Right renal pelvis (tissue), 4 donors: ENCODE measurements around the gene ZDHHC11. TPM values are rescaled to one million over a fixed set of nuclear protein-coding genes. Genes with fewer than 3 reads are reported as not detected.
"Not testable (repeated sequence)": the region's sequence is repeated elsewhere in the genome, so short reads cannot be mapped to it uniquely, and the experiment has no call there.

ENCODE experiments used
- DNase-seq, 4 donors: peaks; one replicate each; pipeline ENCODE4 v3.0.0-alpha.2; 2013; ENCODE audit warnings: low read depth in 4 of 4, low spot score in 3 of 4, missing footprints in 1 of 4
- polyA plus RNA-seq, 4 donors: library from polyadenylated mRNA; unstranded; fragments of 120-200 nt; gene quantifications; one replicate each; pipeline ENCODE4 v1.2.1, GENCODE V29; 2013; ENCODE audit not compliant: insufficient read length in 4 of 4

ZDHHC11 gene
- polyA plus RNA-seq, 4 donors = 6.4 to 6.9 (median 6.7) TPM

DNA sequence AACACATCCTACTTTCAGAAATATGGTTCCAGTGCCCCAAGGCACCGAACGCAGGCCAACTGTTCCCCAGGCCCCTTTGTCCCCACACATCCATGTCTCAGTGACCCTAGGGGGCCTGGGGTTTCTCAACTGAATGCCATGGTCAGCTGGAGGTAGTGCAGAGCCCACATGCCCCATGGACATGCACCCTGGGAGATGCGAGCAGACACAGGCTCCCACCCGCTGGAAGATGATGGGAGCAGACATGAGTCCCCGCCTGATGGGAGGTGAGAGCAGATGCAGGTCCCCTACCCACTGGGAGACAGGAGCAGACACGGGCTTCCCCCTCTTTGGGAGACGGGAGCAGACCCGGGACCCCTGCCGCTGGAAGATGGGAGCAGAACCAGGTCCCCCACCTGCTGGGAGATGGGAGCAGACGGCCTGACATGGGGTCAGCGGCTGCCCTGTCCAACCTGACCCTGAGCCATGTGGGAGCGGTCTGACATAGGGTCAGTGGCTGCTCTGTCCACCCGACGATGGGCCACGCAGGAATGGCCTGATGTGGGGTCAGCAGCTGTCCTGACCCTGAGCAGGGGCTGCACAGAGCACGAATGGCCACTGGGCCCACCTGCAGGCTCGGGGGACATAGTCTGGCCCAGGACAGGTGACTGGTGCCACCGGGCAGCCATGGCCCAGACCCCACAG is 84.7 kb downstream of the ZDHHC11 start:
- DNase-seq = no peak

DNA sequence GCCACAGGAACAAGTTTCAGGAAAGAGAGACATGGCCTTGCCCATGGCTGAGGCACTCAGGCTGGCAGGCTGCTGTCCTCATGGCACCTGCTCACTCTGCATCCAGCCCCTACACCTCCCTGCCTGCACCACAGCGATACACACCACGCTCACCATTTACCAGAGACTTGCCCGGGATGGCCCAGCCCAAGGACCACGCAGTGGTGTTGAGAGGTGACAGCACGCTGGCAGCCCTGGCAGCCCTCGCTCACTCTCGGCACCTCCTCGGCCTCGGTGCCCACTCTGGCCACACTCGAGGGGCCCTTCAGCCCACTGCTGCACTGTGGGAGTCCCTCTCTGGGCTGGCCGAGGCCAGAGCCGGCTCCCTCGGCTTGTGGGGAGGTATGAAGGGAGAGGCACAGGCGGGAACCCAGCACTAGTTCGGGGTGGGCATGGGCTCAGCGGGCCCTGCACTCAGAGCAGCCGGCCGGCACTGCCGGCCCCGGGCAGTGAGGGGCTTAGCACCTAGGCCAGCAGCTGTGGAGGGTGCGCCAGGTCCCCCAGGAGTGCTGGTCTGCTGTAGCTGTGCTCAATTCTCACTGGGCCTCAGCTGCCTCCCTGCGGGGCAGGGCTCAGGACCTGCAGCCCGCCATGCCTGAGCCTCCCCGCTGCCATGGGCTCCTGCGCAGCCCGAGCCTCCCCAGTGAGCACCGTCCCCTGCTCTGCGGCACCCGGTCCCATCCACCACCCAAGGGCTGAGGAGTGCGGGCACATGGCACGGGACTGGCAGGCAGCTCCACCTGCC is 86.6 kb downstream of the ZDHHC11 start:
- DNase-seq = no peak

DNA sequence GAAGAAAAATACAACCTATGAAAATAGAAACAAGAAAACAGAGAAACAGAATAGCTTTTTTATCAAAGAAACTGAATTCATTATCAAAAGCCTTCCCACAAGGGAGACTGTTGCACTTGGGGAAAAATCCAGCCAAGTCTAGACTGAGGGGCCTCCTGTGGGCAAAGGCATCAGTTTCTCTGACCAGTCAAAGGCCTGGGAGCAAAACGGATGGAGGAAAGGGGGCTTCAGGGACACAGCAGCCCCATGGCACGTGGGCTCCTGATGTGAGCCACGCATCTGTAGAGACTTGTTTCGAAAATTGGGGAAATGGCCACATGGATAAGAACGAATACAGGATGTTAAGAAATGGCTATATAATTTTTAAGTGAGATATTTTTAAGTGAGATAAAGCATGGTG is 87.4 kb downstream of the ZDHHC11 start:
- DNase-seq = no peak

DNA sequence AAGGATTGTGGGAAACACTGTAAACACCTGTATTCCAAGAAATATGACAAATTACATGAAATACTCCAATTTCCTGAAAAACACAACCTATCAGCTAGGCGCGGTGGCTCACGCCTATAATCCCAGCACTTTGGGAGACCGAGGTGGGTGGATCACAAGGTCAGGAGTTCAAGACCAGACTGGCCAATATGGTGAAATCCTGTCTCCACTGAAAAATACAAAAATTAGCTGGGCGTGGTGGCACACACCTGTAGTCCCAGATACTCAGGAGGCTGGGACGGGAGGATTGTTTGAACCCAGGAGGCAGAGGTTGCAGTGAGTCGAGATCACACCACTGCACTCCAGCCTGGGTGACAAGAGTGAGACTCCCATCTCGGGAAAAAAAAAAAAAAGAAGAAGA is 87.8 kb downstream of the ZDHHC11 start:
- DNase-seq = not testable (repeated sequence)

DNA sequence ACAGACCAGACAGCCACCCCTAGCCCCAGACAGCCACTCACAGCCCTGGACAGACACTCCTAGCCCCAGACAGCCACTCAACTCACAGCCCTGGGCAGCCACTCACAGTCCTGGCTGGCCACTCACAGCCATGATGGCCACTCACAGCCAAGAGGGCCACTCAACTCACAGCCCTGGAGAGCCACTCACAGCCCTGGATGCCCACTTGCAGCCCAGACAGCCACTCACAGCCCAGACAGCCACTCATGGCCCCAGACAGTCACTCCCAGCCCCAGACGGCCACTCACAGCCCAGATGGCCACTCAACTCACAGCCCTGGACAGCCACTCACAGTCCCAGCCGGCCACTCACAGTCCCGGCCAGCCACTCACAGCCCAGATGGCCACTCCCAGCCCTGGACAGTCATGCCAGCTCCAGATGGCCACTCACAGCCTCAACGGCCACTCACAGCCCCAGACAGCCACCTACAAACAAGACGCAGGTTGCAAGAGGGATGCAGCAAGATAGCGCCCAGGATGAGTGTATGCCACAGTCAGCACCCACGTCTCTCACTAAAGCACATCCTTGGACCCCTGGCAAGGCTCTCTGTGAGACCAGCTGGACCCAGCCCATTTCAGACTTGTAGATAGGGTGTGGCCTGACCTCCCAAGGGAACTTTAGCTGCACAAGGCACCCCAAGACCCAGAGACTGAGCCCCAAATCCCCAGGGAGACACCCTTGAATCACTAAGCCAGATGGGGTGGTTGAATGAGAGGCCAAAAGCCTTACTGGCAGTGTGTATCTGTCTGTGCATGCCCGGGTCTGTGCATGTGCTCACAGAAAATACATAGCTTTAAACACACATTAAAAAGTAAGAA is 88.7 kb downstream of the ZDHHC11 start:
- DNase-seq = no peak

DNA sequence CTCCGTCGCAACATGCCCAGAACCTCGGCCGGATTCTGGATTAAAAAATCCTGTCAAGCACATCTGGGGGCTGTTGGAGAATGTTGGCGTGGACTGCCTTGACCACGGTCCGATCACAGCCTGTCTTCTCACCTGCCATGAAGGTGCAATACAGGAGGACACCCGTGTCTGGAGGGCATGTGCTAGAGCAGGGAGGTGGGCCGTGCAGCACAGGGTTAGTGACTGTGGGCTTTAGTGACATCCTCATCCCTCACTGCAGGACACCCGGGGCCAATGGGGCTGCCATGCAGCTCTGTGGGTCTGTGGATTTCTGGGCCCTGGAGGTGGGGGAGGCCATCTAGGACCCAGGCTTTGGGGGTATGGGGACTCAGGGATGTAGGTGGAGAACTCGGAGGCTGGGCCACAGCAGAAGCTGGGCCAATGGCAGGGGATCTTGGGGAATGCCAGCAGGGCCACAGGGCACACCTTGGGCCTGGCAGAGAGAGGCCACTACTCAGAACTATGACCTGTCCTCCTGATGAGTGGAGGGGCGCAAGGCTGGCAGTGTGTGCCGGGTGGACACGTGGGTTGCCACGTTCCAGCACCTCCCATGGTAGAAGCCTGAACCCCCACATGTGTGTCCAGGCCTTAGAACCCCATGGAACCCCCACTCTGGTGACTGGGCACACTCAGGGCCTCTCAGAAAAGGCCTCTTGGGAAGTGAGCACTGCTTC is 89.6 kb downstream of the ZDHHC11 start:
- no peak for DNase-seq

DNA sequence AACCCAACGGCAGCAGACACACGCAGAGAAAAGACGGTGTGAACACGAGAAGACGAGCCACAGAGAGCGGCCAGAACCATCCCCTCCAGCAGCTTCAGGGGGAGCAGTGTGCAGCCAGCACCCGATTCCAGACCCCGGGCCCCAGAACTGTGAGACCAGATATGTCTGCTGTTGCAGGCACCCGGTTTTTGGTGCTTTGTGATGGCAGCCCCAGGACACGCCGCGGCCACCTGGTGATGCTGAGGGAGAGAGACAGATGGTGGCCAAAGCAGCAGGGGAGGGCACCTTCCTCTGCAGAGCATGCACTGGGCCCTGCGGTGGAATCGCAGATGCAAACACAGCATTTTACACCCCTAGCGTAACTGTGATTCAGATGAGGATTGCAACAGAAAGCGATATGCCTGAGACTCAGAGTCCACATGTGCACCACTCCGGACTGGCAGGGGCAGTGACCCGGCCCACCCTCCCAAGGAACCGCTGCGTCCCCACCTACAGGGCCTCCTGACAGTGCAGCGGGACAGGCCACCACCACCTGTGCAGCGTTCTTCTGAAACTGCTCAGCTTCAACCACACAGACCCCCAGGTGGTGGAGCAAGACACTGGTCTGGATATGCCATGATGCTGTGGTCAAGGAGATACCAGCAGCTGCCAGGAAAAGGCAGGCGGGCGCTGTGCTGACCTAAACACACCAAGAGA is 90.3 kb downstream of the ZDHHC11 start:
- DNase-seq = no peak

DNA sequence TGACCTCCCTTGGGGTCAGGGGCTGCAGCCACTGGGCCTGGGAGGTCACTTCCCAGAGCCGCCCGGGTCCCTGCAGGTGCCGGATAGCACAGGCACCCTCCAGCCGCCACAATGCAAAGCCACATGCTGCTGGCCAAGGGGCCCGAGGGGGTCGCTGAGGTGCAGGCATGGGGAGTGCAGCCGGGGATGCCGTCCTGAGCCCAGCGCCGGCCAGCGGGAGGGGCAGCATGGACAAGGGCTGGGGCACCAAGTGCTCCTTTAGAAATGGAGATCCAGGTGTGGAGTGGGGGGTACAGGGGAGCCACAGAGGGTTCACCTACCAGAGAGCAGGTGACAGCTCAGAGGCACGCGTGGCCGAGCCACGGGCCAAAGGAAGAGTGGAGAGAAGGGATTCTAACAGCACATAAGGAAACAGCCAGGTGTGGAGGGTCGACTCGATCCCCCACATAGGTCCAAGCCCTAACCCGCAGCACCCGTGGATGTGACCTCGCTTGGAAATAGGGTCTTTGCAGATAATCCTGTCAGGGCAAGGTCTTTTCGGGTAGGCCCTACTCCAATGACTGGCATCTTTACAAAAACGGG is 90.9 kb downstream of the ZDHHC11 start:
- DNase-seq = no peak

DNA sequence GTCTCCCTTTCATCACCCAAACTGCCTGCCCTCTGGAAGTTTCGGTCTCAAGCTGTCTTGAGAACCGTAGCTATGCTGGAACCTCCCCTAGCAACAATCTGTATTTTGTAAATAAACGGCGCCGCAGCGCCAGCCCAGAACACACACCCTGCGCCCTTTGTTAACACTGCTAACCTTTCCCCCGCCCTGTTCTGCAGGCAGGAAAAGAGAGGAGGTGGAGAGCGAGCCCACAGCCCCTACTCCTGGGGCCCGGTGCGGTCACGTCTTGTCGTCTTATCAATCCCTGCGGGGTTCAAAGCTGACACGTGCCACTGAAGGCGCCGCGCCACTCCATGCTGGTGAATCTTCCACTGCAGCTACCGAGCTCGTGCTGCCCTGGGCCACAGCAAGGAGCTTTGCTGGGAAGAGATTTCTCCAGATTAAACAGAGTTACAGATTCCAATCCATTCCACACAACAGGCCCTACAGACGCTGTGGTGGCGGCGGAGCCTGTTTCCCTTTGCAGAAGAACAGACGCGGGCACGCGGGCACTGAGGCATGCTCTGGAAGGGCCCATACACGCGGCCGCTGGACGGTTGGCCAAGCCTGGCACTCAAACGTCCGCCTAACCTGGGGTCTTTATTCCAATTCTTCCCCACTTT is 91.6 kb downstream of the ZDHHC11 start:
- DNase-seq = peak in 2 of 4 donors; percentile 73 to 80

DNA sequence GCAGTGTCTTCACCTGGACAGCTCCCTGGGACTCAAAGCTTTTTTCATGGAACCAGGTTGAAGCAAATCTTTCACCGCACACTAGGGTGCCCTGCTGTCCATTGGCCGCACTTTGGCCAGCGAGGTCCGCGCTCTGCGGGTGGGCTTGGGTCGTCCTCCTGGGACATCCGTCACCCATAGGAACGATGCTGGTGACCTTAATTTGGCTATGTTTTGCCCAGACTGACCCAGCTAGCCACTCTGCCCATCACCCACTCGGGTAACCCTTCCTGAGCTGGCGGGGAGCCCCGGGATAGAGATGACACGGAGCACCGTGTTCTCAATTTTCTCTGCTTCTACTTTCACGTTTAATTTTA is 92.1 kb downstream of the ZDHHC11 start:
- DNase-seq = no peak

DNA sequence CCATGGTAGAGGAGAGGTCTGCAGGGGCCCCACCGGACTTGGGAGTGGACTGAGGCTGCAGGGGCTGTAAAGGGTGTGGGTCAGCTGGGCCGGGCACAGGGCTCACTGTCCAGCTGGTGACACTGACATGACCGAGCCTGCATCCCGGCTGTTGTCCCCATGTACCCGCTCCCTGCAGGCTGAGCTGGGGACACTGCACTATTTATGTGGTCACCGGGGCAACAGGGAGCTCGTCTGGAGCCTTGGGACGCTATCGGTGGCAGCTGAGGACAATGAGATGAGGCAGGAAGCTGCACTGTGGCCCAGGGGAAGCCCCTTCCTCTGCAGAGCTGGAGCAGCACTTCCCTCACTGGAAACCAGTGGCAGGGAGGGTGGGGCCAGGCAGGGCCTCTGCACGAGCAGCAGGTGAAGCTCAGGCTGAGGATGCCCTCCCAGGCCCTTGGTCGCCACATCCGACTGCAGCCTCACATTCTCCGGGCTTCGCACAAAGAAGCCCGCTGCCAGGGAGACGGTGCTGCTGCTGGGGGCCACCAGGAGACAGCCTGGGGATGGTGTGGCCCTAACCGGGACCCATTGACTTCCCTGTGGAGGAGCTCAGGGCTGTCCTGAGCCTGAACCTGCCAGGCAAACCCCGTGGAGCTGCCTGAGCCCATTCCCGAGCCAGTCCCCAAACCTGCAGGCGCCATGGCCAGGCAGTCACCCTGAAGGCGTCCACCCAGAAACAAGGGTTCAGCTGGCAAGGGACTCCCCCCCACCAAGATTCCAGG is 92.7 kb downstream of the ZDHHC11 start:
- DNase-seq = no peak

DNA sequence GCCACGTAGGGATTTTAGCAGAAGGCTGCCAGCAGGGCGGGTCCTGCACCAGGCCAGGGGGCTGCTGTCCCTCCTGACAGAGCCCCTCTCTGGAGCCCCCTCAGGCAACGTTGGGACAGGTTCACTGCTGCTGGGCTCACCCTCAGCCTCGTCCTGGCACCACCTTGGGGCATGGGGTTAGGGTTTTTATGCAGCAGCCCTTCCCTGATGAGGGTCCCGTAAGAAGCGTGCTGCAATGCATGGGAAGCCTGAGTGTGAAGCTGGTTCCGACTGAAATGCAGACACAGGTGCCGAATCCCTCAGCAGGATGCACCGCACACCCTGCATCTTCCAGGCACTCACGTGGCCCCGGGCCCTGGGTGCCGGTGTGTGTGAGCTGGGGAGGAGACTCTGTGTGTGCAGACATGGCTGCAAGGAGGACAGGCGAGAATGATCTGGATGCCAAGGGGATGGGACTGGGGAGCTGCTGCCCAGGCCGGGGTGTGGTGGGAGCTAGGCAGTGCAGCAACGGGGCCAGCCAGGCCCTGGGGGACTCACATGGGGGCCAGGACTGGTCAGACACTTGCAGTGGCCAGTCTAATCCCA is 93.3 kb downstream of the ZDHHC11 start:
- no peak for DNase-seq

DNA sequence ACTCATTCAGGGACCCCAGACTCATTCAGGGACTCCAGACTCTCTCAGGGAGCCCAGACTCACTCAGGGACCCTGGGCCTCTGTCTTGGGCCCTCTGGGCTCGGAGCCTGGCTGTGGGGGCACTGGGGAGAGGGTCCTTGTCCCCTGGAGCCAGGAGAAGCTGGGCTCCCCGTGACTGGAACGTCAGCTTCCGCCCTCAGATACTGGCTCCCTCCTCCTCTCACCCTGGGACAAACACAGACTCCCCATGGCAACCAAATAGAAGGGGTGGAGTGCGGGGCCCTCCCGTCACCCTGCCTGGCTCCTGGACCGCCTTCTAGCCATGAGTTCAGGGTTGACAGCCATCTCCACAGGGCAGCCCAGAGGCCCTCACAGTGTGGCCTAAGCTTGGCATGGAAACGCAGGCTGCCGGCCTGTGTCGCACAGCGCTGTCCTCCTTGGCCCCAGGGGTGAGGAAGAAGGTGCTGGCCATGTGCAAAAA is 93.9 kb downstream of the ZDHHC11 start:
- DNase-seq = no peak

DNA sequence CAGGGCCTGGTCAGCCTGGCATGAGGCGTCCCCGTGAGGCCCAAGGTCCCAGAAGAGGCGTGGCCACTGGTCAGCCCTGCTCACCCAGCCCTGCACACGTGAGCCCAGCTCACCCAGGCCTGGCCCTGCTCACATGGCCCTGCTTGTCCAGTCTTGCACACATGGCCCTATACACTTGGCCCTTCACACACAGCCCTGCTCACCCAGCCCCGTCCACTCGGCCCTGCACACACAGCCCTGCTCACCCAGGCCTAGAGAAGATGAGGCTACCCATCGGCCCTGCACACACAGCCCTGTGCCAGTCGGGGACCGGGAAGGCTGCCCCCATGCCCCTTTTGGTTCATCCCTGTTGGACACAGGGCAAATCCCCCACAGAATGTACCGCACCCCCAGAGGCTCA is 94.6 kb downstream of the ZDHHC11 start:
- no peak for DNase-seq

DNA sequence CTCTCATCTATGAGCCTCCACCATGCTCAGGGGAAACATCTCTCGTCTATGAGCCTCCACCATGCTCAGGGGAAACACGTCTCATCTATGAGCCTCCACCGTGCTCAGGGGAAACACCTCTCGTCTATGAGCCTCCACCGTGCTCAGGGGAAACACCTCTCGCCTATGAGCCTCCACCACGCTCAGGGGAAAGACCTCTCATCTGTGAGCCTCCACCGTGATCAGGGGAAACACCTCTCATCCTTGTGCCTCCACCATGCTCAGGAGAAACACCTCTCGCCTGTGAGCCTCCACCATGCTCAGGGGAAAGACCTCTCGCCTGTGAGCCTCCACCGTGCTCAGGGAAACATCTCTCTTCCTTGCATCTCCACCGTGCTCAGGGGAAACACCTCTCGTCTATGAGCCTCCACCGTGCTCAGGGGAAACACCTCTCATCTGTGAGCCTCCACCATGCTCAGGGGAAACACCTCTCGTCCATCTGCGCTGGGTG is 96.6 kb downstream of the ZDHHC11 start:
- DNase-seq = not testable (repeated sequence)

DNA sequence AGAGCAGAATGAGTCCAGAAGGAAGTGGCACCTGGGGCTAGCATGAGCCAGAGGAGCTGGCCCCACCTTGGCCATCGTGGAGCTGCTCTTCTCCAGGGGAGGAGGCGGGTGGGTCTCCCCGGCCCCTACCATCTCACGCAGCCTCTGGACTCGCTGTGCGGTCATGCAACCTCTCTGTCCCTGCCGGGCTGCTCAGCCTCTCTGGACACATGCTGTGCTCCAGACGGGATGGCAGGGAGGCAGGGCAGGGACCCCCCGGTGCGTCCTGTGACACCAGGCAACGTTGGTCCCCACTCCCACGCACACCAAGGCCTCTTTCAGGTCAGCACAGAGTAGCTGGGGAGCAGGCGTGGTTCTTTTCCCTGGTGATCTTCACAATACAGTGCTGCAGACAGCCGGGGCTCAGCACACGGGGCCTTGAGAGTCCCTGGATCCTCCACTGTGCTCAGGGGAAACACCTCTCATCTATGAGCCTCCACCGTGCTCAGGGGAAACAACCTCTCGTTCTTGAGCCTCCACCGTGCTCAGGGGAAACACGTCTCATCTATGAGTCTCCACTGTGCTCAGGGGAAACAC is 97.1 kb downstream of the ZDHHC11 start:
- DNase-seq = not testable (repeated sequence)

DNA sequence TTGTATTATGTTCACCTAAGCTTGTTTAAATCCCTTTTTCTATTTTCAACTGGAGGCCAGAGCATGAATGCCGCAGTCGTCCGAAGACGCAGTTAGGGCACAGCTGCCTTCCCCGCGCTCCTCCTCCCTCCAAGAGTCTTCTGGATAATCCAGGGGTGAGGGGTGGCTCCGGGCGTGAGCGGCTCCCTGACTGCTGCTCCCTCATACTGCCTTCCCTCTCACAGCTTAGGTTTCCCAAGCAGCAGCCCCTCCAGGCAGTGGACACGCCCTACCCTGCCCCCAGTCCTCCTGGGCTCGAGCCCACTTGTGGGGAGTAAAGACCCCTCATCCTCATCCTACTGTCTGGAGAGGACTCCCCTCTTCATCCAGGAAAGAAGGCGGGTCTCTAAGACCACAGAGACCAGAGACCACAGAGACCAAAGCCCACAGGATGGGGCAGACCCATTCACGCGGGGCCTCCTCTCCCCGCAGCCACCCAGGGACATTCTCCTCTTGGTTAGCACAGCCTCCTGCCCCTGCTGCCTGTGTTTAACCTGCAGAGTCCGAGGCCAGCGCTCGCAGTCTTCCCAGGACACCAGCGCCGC is 98.2 kb downstream of the ZDHHC11 start:
- DNase-seq = not testable (repeated sequence)
